HG02798 (cell line): ENCODE measurements around the gene ACTRT2.

Source experiments
- ATAC-seq: cut with Tn5 transposase; IDR thresholded peaks from one replicate; pipeline ENCODE4 v1.9.1; 2021; ENCODE audit warnings: mild to moderate bottlenecking; ENCODE audit not compliant: unreplicated experiment, poor library complexity

Gene ACTRT2

GRCh38 chr1:2983319-2983705, 38.0 kb upstream of the ACTRT2 start:
- no peak for ATAC-seq

- ATAC-seq: no peak
Observed at GRCh38 chr1:2983706-2984398, 37.4 kb upstream of the ACTRT2 start.

- ATAC-seq: no peak
Observed at GRCh38 chr1:2984399-2985061, 36.7 kb upstream of the ACTRT2 start.

GRCh38 chr1:2985067-2985561, 36.2 kb upstream of the ACTRT2 start:
- no peak for ATAC-seq

GRCh38 chr1:2985694-2986548, 35.3 kb upstream of the ACTRT2 start:
- ATAC-seq: no peak

- ATAC-seq: no peak
Observed at GRCh38 chr1:2986549-2987305, 34.5 kb upstream of the ACTRT2 start.

DNA sequence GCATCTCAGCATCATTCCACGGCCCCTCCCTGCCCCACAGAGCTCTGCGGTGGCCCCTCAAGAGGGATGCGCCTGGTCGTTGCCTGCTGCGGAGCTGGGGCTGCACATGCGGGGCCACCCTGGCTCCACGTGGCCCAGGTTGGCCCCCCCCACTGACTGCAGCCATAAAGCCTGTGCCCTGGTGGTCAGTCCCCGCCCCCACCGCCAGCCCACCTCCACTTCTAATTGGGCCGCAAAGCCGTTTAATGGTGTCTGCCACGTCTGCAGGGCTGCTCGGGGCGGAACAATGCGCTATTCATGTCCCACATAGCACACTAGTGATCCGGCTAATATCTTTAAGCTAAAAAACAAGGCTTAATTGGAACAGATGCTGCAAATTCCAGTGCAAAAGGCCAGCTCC, 33.5 kb upstream of the ACTRT2 start:
- ATAC-seq: no peak

DNA sequence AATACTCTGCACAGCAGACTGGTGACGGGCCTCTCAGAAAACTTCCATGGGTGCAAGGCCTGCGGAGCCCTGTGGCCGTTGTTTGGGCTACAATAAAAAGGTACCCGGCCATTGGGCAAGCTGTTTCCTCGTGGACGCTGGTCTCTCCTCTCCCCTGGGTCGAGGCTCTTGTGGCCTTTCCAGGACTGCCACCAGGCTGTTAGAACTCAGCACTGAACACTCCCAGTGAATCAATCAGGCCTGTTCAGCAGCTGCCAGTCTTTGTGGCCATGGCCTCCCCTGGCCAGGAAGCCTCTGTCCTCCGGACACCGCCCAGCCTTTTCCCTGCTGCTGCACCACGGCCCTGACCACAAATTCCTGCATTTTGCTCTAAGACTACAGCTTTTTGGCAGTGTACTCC, 33.0 kb upstream of the ACTRT2 start:
- ATAC-seq: no peak

- no peak for ATAC-seq
Observed at GRCh38 chr1:2989185-2989584, 32.1 kb upstream of the ACTRT2 start.

GRCh38 chr1:2989976-2990375, 31.3 kb upstream of the ACTRT2 start:
- no peak for ATAC-seq

DNA sequence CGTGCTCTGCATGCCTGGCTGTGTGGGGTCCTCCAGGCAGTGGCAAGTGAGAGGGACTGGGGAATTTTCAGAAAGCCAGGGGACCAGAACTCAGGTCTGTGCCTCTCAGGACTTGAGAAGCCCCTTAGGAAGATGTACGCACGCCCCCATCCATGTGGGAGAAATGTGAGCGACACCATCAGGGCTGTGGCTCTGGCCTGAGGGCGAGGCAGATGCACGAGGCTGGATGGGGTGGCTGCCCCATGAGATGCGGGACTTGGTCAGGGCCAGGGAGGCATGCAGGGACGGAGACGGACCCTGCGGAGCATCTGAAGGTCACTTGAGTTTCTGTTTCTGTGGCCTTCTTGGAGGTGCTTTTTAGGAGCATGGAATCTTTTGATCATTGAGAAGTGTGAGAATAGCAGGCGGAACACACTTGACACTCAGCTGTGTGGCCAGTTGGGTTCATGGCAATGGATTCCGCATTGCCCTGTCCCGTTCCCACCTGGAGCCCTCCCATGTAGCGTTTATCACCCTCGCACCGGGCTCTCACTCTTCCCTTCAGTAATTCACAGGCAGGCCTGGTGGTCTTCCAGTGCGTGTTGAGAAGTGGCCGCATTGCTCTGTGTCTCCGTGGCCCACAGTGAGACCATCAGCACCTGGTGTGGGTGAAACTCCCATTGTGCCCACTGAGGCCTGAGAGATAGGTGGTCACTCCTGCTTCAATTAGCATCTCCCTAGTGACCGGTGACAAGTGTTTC, 30.7 kb upstream of the ACTRT2 start:
- no peak for ATAC-seq

DNA sequence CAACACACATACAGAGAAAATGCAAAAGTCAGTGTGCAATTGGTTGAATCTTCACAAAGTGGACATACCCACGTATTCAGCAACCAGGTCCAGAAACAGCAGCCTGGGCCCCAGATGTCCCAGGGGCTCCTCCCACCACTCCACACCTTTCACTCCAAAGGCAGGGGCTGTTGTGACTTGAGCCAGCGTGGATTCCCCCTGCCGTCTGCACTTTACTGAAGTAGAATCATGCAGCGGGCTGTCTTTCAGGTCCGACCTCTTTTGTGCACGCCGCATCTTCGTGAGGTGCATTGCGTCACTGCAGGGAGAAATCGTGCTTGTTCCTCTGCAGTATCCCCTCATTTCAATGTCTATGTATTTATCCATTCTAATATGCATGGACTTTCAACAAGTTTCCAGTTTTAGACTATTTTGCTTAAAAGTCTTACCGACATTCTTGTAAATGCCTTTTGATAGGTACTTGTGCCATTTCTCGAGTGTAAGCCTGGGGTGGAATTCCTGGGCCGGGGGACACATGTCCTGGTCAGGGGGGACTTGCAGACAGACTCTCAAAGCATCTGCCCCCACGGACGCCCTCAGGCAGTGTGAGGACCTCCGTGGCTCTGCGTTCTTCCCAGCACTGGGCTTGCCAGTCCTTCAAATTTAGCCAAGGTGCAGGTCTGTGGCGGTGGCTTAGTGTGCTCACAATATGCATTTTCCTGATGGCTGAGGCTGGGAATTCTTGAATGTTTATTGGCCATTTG, 29.3 kb upstream of the ACTRT2 start:
- ATAC-seq: no peak

- ATAC-seq: no peak
Observed at GRCh38 chr1:2998503-2999100, 22.7 kb upstream of the ACTRT2 start.

GRCh38 chr1:2999138-2999537, 22.1 kb upstream of the ACTRT2 start:
- no peak for ATAC-seq

GRCh38 chr1:2999571-2999970, 21.7 kb upstream of the ACTRT2 start:
- no peak for ATAC-seq

DNA sequence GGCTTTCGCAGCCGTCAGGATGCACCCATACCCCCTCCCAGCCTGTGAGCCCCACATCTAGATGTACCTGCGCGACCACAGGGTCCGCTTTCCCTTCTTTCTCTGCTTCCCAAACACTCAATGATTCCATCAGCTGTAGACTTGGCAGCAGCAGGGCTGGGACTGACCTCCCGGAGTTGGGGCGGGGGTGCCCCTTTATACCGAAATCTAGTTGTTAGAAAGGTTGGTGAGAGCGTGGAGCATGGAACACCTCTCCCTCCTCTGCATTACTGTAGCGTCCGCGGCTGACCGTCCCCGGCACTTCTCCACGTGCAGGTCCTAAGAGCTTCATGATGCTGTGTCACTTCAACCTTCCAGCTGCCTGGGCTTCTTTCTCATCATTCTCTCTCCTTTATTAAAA, 21.1 kb upstream of the ACTRT2 start:
- ATAC-seq: no peak

- ATAC-seq: no peak
Observed at GRCh38 chr1:3000671-3001470, 20.4 kb upstream of the ACTRT2 start.
